Measurements from ENCODE around the gene MKNK1. TPM values are rescaled to one million over a fixed set of nuclear protein-coding genes. Genes with fewer than 3 reads are reported as not detected.

The MKNK1 gene
- 16.5 to 20.6 TPM (median 18.8 TPM) in 5 replicates for total RNA-seq (2022; extraction: Qiagen RNA extraction; ENCODE audit: low read depth)

DNA sequence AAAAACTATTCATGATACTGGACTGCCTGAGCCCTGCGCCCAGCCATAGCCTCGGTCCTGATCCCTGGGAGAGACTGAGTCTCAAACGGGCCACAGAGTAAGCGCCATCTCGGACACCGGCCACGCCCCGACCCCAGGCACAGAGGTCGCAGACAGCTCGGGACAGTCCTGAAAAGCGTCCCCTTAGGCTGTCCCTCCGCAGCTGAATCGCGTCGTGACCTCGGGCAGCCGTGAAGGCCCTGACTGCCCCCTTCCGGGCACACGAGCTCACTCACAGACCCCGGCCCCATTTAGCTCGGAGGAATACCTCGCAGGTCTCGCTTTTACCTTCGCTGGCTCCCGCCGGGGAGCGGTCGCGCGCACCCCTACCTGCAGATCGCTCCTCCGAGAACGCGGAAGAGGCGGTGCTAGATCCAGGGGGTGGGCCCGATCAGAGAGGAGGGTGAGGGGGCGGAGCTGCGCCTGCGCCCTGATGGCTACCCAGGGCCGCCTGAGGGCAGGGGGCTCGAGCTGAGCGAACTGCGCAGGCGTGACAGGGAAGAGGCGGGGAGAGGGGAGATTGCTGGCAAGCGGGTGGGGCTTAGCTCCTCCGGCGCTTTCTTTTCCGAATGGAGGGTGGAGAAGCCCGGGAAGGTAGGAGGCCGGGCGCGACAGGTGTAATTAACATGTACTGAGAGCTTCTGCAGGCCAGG is at the start of gene MKNK1:
MKNK1 (minus strand) TSS at position 411 of the 692 bp plus-strand sequence. CDS start 20,941 bp downstream, outside the sequence.

DNA sequence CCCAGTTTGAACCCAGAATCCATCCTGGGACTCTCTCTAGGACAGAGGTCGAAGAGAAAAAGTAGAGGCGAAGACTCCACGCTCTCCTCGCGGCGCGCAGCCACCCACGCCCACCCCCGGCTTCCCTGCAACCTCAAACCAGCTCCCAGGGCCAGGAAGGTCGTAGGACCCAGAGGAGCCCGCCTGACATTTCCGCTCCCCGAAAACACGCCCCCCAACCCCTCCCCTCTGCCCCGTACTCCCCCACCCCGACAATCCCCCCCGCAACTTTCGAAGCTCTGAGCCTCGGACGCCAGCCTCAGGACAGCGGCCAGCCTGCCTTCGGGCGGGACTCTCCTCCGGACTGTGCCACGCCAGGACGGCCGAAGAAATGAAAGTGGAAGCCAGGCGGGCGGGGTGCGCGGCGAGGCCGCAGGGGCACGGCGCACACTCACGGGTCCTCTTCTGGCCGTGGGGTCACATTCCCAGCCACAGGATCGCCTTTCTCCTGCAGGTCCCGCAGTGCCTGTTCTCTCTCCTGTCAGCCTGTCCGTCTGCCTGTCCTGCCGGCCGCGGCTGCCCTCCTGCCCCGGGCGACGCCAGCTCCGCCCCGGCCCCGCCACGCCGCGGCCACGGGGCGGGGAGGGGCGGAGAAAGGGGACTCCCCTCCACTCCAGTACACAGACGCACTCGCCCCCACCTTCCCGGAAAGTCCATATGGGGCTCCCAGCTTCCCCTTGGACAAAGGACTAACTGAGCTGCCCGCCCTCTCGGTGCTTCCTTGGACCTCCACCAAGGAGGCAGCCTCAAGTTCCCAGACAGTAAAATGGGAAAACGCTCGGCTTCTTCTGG is 12.4 kb upstream of the MKNK1 start, which contains the start of gene MOB3C:
MOB3C (minus strand) TSS at position 535 of the 831 bp plus-strand sequence. CDS start 3,490 bp downstream, outside the sequence.

DNA sequence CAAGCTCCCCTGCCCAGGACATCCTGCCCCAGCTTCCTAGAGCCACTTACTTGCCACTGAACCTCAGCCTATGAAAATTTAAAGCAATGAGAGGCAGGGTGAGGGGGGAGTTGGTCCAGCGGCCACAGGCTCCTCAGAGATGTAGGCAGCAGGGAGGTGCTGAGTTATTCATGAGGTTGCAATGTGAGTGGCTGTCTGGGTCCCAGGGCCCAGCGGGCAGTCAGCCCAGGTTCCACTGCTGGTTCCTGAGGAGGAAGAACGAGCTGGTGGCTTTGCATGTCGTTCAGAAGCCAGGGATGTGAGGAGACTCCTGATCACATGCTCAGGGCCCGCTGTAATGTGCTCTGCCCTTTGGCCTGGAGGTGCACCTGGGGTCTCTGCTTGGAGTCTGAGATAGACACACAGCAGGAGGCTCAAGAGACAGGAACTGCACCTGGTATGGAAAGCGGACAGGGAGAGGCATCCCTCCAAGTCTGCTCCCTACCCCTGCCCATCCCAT is 52.4 kb downstream of the MKNK1 start, which contains the start of gene KNCN:
KNCN (minus strand) TSS at position 51 of the 499 bp plus-strand sequence. CDS start 432 bp downstream, outside the sequence.

Other genes with a start within 250 kb of the MKNK1 start
- gene FAAH, start 210.0 kb downstream of the MKNK1 start, total RNA-seq (2022; extraction: Qiagen RNA extraction; ENCODE audit: low read depth), result 0.59 to 1.2 TPM (median 0.79 TPM) in 5 replicates
- 0.67 to 1.3 TPM (median 1.1 TPM) in 5 replicates for gene DMBX1, start 114.4 kb downstream of the MKNK1 start, total RNA-seq (2022; extraction: Qiagen RNA extraction; ENCODE audit: low read depth)
- gene KNCN, start 52.6 kb downstream of the MKNK1 start, total RNA-seq (2022; extraction: Qiagen RNA extraction; ENCODE audit: low read depth), result not detected in 5 replicates
- 4.1 to 5.1 TPM (median 4.5 TPM) in 5 replicates for gene MOB3C, start 12.5 kb upstream of the MKNK1 start, total RNA-seq (2022; extraction: Qiagen RNA extraction; ENCODE audit: low read depth)
- 32.1 to 37.9 TPM (median 35.0 TPM) in 5 replicates for gene ATPAF1, start 64.1 kb upstream of the MKNK1 start, total RNA-seq (2022; extraction: Qiagen RNA extraction; ENCODE audit: low read depth)
- gene TEX38, start 67.6 kb upstream of the MKNK1 start, total RNA-seq (2022; extraction: Qiagen RNA extraction; ENCODE audit: low read depth), result 0.16 TPM in 1 of 5 replicates, not detected in the others
- gene EFCAB14, start 114.8 kb upstream of the MKNK1 start, total RNA-seq (2022; extraction: Qiagen RNA extraction; ENCODE audit: low read depth), result 22.5 to 31.6 TPM (median 27.8 TPM) in 5 replicates
- gene CYP4B1, start 194.8 kb upstream of the MKNK1 start, total RNA-seq (2022; extraction: Qiagen RNA extraction; ENCODE audit: low read depth), result not detected in 5 replicates